ENCODE results near the gene FGF14.

DNA sequence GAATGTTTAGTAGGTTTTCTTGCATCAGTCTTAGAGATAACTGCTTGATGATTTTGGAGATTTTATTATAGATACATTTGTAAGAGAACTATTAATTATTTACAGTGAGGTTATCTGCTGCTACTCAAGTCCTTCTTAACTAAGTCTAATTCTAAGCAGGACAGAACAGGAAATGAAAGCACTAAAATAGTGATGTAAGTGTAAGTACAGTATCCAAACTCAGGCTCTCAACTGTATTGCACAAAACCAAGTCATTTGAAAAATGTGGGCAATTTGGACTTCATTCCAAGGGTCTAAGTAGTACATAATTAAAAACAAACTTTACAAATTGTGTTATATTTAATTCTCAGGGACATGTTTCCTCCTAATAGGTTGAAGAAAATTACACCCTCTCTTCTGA lies 532.3 kb downstream of the FGF14 start:
- TF ChIP-seq, protein P1, sequence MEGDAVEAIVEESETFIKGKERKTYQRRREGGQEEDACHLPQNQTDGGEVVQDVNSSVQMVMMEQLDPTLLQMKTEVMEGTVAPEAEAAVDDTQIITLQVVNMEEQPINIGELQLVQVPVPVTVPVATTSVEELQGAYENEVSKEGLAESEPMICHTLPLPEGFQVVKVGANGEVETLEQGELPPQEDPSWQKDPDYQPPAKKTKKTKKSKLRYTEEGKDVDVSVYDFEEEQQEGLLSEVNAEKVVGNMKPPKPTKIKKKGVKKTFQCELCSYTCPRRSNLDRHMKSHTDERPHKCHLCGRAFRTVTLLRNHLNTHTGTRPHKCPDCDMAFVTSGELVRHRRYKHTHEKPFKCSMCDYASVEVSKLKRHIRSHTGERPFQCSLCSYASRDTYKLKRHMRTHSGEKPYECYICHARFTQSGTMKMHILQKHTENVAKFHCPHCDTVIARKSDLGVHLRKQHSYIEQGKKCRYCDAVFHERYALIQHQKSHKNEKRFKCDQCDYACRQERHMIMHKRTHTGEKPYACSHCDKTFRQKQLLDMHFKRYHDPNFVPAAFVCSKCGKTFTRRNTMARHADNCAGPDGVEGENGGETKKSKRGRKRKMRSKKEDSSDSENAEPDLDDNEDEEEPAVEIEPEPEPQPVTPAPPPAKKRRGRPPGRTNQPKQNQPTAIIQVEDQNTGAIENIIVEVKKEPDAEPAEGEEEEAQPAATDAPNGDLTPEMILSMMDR (IDR thresholded peaks at IDR 0.05; ENCODE audit: extremely low read depth in 1 of 2, insufficient read depth in 1 of 2, low read depth in 1 of 2, low read length in 2 of 2), result no peak
- TF ChIP-seq JUN (IDR thresholded peaks at IDR 0.05; ENCODE audit: borderline replicate concordance, insufficient read depth, insufficient read length, low read depth) (no peak), POLR2AphosphoS5 (IDR thresholded peaks at IDR 0.05; ENCODE audit: insufficient read depth, low read depth, low read length) (no peak), POLR2A (IDR thresholded peaks at IDR 0.05; ENCODE audit: low read depth, low read length) (no peak)
